ENCODE results near the gene CCDC85C.

CCDC85C gene

DNA sequence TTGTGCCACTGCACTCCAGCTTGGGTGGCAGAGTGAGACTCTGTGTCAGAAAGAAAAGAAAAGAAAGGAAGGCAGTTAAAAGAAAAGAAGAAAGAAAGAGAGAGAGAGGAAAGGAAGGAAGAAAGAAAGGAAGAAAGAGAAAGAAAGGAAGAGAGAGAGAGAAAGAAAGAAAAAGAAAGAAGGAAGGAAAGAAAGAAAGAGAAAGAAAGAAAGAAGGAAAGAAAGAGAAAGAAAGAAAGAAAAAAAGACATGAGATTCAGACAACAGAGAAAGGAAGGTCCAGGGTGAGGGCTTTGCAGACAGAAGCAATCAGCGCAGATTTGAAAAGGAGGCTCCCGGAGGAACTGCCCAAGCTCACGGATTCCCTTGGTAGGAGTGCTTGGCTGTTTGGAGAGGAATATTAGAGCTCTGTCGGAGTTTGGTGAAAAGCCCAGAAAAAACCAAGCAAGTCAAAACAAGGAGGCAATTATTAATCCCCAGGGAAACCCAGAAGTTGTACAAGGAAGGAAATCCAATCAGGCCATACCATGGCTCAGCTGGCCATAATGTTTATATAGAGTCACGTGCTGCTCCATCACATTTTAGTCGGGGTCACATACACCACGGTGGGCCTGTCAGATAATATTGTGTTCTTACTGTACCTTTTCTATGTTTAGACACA, 11.6 kb upstream of the CCDC85C start:
- Histone ChIP-seq H3K27ac (0 out of 2 replicates have a peak overlapping the region, but pooled peaks have one; percentile 10), H3K9ac (ENCODE audit: insufficient read length) (no peak overlapping the region), H3K36me3 (ENCODE audit: insufficient read depth, low read length) (no peaks in the 10 kb centered on the region), H3K4me3 (no peak overlapping the region), H3K9me3 (ENCODE audit: low read depth, low read length) (no peaks in the 10 kb centered on the region)
- DNase-seq (ENCODE audit: low read depth, low spot score): no peak
- no peak for TF ChIP-seq EZH2 (IDR thresholded peaks at IDR 0.05)
- no peak for TF ChIP-seq FOXP2 (optimal IDR thresholded peaks at IDR 0.05; ENCODE audit: control extremely low read depth, extremely low read length, insufficient read depth)
- no peak for TF ChIP-seq POLR2AphosphoS5 (IDR thresholded peaks at IDR 0.05; ENCODE audit: borderline replicate concordance, low read depth, low read length)

DNA sequence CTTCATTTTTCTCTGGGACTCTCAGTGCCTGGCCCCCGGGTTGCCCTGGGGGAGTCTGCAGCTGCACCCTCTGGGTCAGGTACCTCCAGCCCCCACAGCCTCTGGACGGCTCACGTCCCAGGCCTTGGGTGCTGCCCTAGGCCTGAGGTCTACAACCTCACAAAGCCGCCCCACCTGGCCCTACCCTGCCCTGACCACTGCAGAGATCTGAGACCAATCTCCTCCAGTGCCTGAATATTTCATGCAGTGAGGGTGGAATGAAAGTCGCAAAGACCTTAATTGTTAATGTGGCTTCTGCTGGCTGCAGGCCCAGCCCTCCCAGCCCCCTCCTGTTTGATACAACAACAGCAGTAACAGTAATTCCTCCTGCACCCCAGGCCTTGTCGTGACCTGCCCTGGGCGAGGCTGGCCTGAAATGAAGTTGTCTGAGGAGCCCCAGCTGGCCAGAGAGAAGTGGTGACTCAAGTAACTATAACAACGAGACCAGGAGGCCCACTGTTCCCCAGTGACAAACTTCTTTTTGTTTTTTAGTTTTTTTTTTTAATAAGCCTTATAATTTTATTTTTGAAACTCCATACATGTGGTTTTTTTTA, 8.8 kb upstream of the CCDC85C start:
- no peak for TF ChIP-seq FOXP2 (optimal IDR thresholded peaks at IDR 0.05; ENCODE audit: control extremely low read depth, extremely low read length, insufficient read depth)
- no peak for TF ChIP-seq POLR2AphosphoS5 (IDR thresholded peaks at IDR 0.05; ENCODE audit: borderline replicate concordance, low read depth, low read length)
- no peak for TF ChIP-seq EZH2 (IDR thresholded peaks at IDR 0.05)
- DNase-seq (ENCODE audit: low read depth, low spot score): no peak
- Histone ChIP-seq H3K9ac (ENCODE audit: insufficient read length) (no peak overlapping the region), H3K9me3 (ENCODE audit: low read depth, low read length) (no peaks in the 10 kb centered on the region), H3K36me3 (ENCODE audit: insufficient read depth, low read length) (no peaks in the 10 kb centered on the region), H3K27ac (no peak overlapping the region), H3K4me3 (0 out of 2 replicates have a peak overlapping the region, but pooled peaks have one; percentile 10)

DNA sequence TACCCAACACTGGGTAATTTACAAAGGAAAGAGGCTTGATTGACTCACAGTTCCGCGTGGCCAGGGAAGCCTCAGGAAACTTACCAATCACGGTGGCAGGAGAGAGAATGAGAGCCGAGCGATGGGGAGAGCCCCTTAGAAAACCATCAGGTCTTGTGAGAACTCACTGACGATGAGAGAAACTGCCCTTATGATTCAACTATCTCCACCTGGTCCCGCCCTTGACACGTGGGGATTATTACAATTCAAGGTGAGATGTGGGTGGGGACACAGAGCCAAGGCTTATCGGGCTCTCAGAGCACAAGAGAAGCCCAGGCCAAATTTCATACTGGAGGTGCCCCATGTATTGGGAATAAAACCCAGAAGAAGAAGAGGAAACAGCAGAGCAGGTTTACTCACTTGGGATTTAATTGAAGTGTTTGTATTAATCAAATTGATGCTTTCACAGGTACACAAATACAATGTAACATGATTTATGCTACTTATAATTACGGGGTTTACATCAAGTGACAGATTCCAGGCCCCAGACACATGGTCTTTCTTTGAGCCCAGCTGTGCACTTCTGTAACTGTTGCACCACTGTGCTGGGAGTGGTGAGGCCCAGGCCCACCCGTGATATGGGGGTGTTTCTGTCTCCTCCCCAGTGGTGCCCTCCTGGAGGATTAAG, 8.2 kb upstream of the CCDC85C start:
- no peak for DNase-seq (ENCODE audit: low read depth, low spot score)
- no peak overlapping the region for H3K27ac ChIP-seq
- H3K9ac ChIP-seq (ENCODE audit: insufficient read length): no peak overlapping the region
- no peaks in the 10 kb centered on the region for H3K9me3 ChIP-seq (ENCODE audit: low read depth, low read length)
- TF ChIP-seq POLR2AphosphoS5 (IDR thresholded peaks at IDR 0.05; ENCODE audit: borderline replicate concordance, low read depth, low read length): no peak
- TF ChIP-seq FOXP2 (optimal IDR thresholded peaks at IDR 0.05; ENCODE audit: control extremely low read depth, extremely low read length, insufficient read depth): no peak
- TF ChIP-seq EZH2 (IDR thresholded peaks at IDR 0.05): no peak
- 0 out of 2 replicates have a peak overlapping the region, but pooled peaks have one; percentile 10 for H3K4me3 ChIP-seq
- H3K36me3 ChIP-seq (ENCODE audit: insufficient read depth, low read length): no peaks in the 10 kb centered on the region

DNA sequence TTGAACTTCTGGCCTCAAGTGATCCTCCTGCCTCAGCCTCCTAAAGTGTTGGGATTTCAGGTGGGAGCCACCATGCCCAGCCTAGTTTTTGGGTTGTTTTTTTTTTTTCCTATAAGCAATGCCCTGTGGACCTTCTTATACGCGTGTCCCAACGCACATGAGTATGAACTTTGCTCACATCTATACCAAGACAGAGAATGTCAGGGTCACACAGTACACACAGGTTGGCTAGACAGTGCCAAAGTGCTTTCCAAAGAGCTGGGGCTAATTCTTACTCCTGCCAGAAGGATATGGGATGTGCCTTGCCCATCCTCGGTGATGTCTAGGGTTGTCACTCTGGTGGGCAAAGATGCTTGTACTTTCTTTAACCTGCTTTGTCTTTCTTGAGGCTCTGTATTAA, 7.6 kb upstream of the CCDC85C start:
- no peak for DNase-seq (ENCODE audit: low read depth, low spot score)
- TF ChIP-seq FOXP2 (optimal IDR thresholded peaks at IDR 0.05; ENCODE audit: control extremely low read depth, extremely low read length, insufficient read depth) (no peak), POLR2AphosphoS5 (IDR thresholded peaks at IDR 0.05; ENCODE audit: borderline replicate concordance, low read depth, low read length) (no peak), EZH2 (IDR thresholded peaks at IDR 0.05) (no peak)
- no peak overlapping the region for H3K4me3 ChIP-seq
- H3K9me3 ChIP-seq (ENCODE audit: low read depth, low read length): no peaks in the 10 kb centered on the region
- no peak overlapping the region for H3K27ac ChIP-seq
- no peak overlapping the region for H3K9ac ChIP-seq (ENCODE audit: insufficient read length)
- no peaks in the 10 kb centered on the region for H3K36me3 ChIP-seq (ENCODE audit: insufficient read depth, low read length)

DNA sequence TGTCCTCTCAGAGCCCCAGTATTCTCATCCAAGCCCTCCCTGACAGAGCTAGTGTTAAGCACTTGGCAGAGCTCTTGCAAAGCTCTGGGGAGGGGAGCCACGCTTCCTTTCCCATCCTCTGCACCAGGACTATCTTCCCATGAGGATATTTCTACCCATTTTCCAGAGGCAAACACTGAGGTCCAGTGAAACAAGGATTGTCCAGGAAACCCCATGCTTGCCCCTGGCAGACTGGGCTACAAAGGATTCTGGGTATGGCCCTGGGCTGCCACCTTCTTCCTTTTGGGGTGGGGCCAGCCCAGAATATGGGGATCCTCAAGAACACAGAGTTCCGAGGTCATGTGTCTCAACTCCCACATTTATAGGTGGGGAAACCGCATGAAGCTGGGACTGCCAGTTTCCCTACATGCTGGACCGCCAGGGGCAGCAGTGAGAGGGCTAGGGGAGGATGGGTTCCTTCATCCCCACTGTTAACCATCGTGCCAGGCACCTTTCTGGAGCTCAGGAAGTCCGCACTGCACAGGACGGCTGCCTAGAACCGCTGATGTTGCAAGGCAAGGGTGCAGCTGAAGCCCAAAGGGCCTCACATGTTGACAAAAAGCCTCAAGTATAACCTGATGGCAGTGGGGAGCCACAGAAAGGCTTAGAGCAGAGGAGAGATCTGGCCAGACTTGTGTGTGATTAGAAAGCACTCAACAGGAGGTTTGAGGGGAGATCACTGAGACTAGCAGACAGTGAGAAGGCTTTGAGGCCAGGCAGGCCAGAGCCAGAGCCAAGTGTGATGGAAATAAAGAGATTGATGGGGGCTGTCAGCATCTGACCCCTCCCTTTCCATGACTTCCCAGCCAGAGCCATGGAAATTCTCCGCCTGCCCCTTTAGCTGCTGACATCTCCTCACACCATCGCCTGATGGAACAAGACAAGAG, 5.5 kb upstream of the CCDC85C start:
- Histone ChIP-seq H3K4me3 (no peak overlapping the region), H3K27ac (no peak overlapping the region), H3K9me3 (ENCODE audit: low read depth, low read length) (no peaks in the 10 kb centered on the region), H3K36me3 (ENCODE audit: insufficient read depth, low read length) (no peaks in the 10 kb centered on the region), H3K9ac (ENCODE audit: insufficient read length) (no peak overlapping the region)
- DNase-seq (ENCODE audit: low read depth, low spot score): no peak
- TF ChIP-seq EZH2 (IDR thresholded peaks at IDR 0.05) (no peak), FOXP2 (optimal IDR thresholded peaks at IDR 0.05; ENCODE audit: control extremely low read depth, extremely low read length, insufficient read depth) (no peak), POLR2AphosphoS5 (IDR thresholded peaks at IDR 0.05; ENCODE audit: borderline replicate concordance, low read depth, low read length) (no peak)

DNA sequence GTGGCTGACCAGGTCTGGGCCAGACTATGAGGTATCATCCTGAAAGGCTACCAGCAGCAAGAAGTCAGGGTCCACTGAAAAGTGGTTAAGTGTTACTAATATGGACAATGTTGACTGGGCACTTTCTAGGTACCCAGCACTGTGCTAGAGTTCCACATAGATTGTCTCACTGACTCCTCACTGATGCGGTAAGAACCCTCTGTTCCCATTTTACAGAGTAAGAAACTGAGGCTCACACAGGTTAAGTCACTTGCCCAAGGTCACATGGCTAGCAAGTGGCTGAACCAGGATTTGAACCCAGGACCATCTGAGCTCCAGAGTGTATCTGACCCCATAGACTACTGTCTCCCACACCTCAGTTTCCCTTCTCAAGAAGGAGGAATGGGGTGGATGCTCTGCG, 4.6 kb upstream of the CCDC85C start:
- Histone ChIP-seq H3K36me3 (ENCODE audit: insufficient read depth, low read length) (no peaks in the 10 kb centered on the region), H3K4me3 (no peak overlapping the region), H3K27ac (no peak overlapping the region), H3K9me3 (ENCODE audit: low read depth, low read length) (no peaks in the 10 kb centered on the region), H3K9ac (ENCODE audit: insufficient read length) (no peak overlapping the region)
- TF ChIP-seq POLR2AphosphoS5 (IDR thresholded peaks at IDR 0.05; ENCODE audit: borderline replicate concordance, low read depth, low read length) (no peak), EZH2 (IDR thresholded peaks at IDR 0.05) (no peak), FOXP2 (optimal IDR thresholded peaks at IDR 0.05; ENCODE audit: control extremely low read depth, extremely low read length, insufficient read depth) (no peak)
- no peak for DNase-seq (ENCODE audit: low read depth, low spot score)

DNA sequence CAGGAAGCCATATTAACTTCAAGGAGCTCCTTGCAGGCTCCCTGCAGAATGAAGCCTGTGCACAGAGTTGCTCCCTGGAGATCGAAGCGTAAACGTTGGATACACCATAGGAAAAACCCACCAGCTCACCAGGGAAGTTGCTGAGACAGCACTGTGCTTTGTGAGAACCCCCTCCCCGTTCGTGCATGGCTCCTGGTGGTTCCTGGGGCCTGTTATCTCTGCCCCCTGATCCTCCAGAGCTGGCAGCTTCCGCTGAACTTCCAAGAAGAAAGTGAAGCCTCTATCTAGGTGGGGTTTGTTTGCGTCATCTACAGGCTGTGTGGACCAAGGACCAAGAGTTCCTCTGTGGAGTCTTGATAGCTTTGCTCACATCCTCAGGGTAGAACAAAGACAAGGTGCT, 2.4 kb upstream of the CCDC85C start:
- H3K4me3 ChIP-seq: peak overlapping the region; percentile 97
- H3K9ac ChIP-seq (ENCODE audit: insufficient read length): no peak overlapping the region
- no peaks in the 10 kb centered on the region for H3K36me3 ChIP-seq (ENCODE audit: insufficient read depth, low read length)
- DNase-seq (ENCODE audit: low read depth, low spot score): no peak
- TF ChIP-seq EZH2 (IDR thresholded peaks at IDR 0.05): no peak
- no peak for TF ChIP-seq FOXP2 (optimal IDR thresholded peaks at IDR 0.05; ENCODE audit: control extremely low read depth, extremely low read length, insufficient read depth)
- TF ChIP-seq POLR2AphosphoS5 (IDR thresholded peaks at IDR 0.05; ENCODE audit: borderline replicate concordance, low read depth, low read length): no peak
- H3K9me3 ChIP-seq (ENCODE audit: low read depth, low read length): no peaks in the 10 kb centered on the region
- H3K27ac ChIP-seq: peak overlapping the region; percentile 64; the same call in 1 of the 2 replicates

Measured in SK-N-MC (cell line).